ENCODE results near the gene FOXI2.

DNA sequence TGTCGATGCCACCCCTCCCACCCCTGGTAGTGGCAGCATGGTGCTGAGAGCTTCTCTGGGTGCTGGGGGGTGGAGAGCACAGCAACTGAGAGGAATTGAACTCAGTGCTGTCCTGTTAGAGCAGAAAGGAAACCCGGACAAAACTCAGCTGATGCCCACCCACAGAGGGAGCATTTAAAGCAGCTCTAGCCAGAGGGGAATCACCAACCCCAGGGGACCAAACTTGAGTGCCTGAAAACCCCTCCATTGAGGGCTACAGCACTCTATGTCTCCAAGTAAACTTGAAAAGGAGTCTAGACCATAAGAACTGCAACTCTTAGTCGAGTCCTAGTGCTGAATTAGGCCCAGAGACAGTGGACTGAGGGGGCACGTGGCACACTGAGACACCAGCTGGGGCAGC lies 16.8 kb upstream of the FOXI2 start:
- TF ChIP-seq POLR2A (IDR thresholded peaks at IDR 0.05) (no peak), CTCF (IDR thresholded peaks at IDR 0.05) (no peak)
